MCF 10A (cell line): ENCODE results near the gene DPEP2. TPM values are rescaled to one million over a fixed set of nuclear protein-coding genes. Genes with fewer than 3 reads are reported as not detected.
A peak's percentile ranks its signal among the peaks of the same experiment; 100 is the strongest.
"Not testable (repeated sequence)": the region's sequence is repeated elsewhere in the genome, so short reads cannot be mapped to it uniquely, and the experiment has no call there.

ENCODE experiments used
- BruUV-seq: library from RNA; stranded (reverse); fragments of 400-500 nt; replicated peaks from 2 replicates; lab custom pipeline; 2021; lab: Mats Ljungman, UMichigan
- CTCF ChIA-PET: fragments of 300-600 bp; sonication (Branson Sonifier 250); formaldehyde crosslinking; extraction: SDS; loops from one replicate; lab custom pipeline; 2021; ENCODE audit warnings: antibody characterized with exemption, inconsistent platforms; lab: Yijun Ruan, JAX
- POLR2A ChIA-PET: fragments of 300-600, 350-650 bp; sonication (Branson Sonifier 250); formaldehyde crosslinking; extraction: SDS; loops from one replicate; lab custom pipeline; 2020; ENCODE audit warnings: antibody characterized with exemption, inconsistent platforms; lab: Yijun Ruan, JAX
- DNase-seq: peaks from one replicate; pipeline ENCODE4 v3.0.0-alpha.2; 2018; ENCODE audit not compliant: unreplicated experiment
- H3K27ac Mint-ChIP-seq: one replicate; pipeline ENCODE4 v1.8.0; 2022; ENCODE audit warnings: mild to moderate bottlenecking, low read depth, mixed read lengths; ENCODE audit not compliant: unreplicated experiment
- H3K27me3 Mint-ChIP-seq: one replicate; pipeline ENCODE4 v1.8.0; 2022; ENCODE audit warnings: mixed read lengths; ENCODE audit not compliant: insufficient read depth, unreplicated experiment
- H3K36me3 Mint-ChIP-seq: one replicate; pipeline ENCODE4 v1.8.0; 2022; ENCODE audit warnings: mild to moderate bottlenecking, moderate library complexity, mixed read lengths; ENCODE audit not compliant: insufficient read depth, unreplicated experiment
- H3K4me1 Mint-ChIP-seq: one replicate; pipeline ENCODE4 v1.8.0; 2022; ENCODE audit warnings: mixed read lengths; ENCODE audit not compliant: insufficient read depth, unreplicated experiment
- H3K4me3 Mint-ChIP-seq: one replicate; pipeline ENCODE4 v1.8.0; 2022; ENCODE audit warnings: mild to moderate bottlenecking, moderate library complexity, mixed read lengths; ENCODE audit not compliant: unreplicated experiment
- H3K9me3 Mint-ChIP-seq: one replicate; pipeline ENCODE4 v1.8.0; 2022; ENCODE audit warnings: mixed read lengths; ENCODE audit not compliant: unreplicated experiment
- intact Hi-C: fragments of 100-400 bp; cut with micrococcal nuclease; formaldehyde crosslinking; loops from 2 replicates; pipeline ENCODE4 v1.14.1; 2022
- total RNA-seq: library from RNA; stranded (reverse); gene quantifications from 2 replicates; pipeline ENCODE4 v1.2.3, GENCODE V29; 2022
- TF ChIP-seq, protein P1 (sequence below): fragments of 200-600 bp; IDR thresholded peaks from one replicate; pipeline ENCODE4 v1.8.0; 2022; ENCODE audit warnings: antibody characterized with exemption, mild to moderate bottlenecking; ENCODE audit not compliant: unreplicated experiment

Gene DPEP2
- total RNA-seq, 1 experiment from 2014 or later, result not detected

DNA sequence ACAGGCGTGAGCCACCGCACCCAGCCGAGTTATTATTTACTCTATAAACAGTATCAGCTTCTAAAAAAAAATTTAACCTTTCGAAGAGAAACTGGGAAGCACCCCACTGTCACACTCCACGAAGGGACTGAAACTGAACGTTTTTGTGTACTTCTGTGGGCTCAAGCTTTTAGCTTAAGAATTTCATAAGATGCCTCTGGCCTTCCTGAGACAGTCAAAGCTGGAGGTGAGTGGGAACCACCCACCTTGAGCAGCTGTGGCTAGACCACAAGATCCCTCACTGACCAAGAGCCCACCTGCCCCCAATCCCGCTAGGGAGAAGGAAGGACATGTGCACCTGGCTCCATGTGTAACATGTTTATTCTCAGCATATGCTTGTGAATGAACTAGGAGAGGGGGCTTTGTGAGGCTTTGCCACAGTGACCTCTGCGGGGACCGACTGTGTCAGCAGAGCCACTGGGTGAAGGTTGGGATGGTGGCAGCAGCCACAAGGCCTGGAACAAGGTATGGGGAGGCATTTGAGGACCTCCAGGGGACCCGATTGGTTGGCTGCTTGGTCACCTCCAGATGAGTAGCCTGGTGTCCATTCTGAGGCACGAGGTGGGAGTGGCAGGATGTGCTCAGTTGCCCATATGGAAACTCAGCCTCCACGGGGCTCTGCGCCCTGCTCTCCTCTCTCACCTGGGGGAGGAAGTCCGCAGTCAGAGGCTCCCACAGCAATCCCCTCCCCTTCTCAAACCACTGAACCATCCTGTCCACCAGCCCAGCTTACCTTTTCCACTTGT, 23.8 kb downstream of the DPEP2 start:
- CTCF ChIA-PET, result interaction anchor here (0.6 kb wide), 1 partner anchor 17 kb away, joined by 3 read pairs; no protein-coding TSS in a partner anchor
- no peak overlapping the region for H3K27ac Mint-ChIP-seq
- no peak for DNase-seq
- H3K9me3 Mint-ChIP-seq, result no peaks in the 10 kb centered on the region
- H3K4me1 Mint-ChIP-seq, result no peaks in the 10 kb centered on the region
- H3K36me3 Mint-ChIP-seq, result no peaks in the 10 kb centered on the region
- BruUV-seq, result no TSS peak
- no peaks in the 10 kb centered on the region for H3K27me3 Mint-ChIP-seq
- TF ChIP-seq, protein P1, sequence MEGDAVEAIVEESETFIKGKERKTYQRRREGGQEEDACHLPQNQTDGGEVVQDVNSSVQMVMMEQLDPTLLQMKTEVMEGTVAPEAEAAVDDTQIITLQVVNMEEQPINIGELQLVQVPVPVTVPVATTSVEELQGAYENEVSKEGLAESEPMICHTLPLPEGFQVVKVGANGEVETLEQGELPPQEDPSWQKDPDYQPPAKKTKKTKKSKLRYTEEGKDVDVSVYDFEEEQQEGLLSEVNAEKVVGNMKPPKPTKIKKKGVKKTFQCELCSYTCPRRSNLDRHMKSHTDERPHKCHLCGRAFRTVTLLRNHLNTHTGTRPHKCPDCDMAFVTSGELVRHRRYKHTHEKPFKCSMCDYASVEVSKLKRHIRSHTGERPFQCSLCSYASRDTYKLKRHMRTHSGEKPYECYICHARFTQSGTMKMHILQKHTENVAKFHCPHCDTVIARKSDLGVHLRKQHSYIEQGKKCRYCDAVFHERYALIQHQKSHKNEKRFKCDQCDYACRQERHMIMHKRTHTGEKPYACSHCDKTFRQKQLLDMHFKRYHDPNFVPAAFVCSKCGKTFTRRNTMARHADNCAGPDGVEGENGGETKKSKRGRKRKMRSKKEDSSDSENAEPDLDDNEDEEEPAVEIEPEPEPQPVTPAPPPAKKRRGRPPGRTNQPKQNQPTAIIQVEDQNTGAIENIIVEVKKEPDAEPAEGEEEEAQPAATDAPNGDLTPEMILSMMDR, result no peak
- intact Hi-C loops, result no loop called here
- no peak overlapping the region for H3K4me3 Mint-ChIP-seq
- POLR2A ChIA-PET, result interaction anchor here (1.1 kb wide), 1 partner anchor 9 kb away, joined by 5 read pairs; no protein-coding TSS in a partner anchor

DNA sequence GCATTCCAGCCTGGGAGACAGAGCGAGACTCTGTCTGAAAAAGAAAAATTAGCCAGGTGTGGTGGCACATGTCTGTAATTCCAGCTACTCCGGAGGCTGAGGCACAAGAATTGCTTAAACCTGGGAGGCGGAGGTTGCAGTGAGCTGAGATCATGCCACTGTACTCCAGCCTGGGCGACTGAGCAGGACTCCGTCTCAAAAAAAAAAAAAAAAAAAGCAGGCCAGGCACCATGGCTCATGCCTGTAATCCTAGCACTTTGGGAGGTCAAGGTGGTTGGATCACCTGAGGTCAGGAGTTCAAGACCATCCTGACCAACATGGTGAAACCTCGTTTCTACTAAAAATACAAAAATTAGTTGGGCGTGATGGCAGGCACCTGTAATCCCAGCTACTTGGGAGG, 27.0 kb downstream of the DPEP2 start:
- ChIA-PET POLR2A (interaction anchor here (0.7 kb wide), 1 partner anchor 13 kb away, joined by 3 read pairs; no protein-coding TSS in a partner anchor), CTCF (interaction anchor here (0.6 kb wide), 1 partner anchor 100 kb away, joined by 3 read pairs; no protein-coding TSS in a partner anchor)
- DNase-seq, H3K4me1 Mint-ChIP-seq, H3K9me3 Mint-ChIP-seq, H3K36me3 Mint-ChIP-seq, H3K27ac Mint-ChIP-seq, H3K27me3 Mint-ChIP-seq, intact Hi-C loops, H3K4me3 Mint-ChIP-seq, BruUV-seq: not testable (repeated sequence)

DNA sequence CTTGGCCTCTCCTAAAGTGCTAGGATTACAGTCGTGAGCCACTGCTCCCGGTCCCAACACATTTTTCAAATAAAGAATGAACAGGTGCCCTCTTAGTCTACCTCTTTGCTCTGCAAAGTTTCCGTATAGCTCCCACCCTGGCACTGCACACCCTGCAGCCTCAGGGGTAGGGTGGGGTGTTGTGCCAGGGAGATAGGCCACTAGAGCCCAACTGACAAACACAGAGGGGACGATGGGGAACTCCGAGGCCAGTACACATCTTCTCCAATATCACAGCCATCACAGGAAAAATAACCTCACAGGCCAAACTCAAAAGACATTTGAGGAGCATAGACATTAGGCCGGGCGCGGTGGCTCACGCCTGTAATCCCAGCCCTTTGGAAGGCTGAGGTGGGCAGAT, 28.2 kb downstream of the DPEP2 start:
- Mint-ChIP-seq H3K9me3 (no peaks in the 10 kb centered on the region), H3K27ac (no peak overlapping the region), H3K27me3 (no peaks in the 10 kb centered on the region), H3K4me3 (no peak overlapping the region), H3K4me1 (peaks cover 10% of the 10 kb centered on the region), H3K36me3 (no peaks in the 10 kb centered on the region)
- intact Hi-C loops, result no loop called here
- no TSS peak for BruUV-seq
- CTCF ChIA-PET, result interaction anchor here (0.6 to 1.4 kb wide), 2 partner anchors 23 to 102 kb away, joined by 3 to 4 read pairs; no protein-coding TSS in a partner anchor
- no peak for DNase-seq
- TF ChIP-seq, protein P1, result no peak
- POLR2A ChIA-PET, result interaction anchor here (0.7 to 1.6 kb wide), 3 partner anchors 10 to 172 kb away, joined by 3 to 5 read pairs (median 4); partner anchors contain the start of gene PSMB10

DNA sequence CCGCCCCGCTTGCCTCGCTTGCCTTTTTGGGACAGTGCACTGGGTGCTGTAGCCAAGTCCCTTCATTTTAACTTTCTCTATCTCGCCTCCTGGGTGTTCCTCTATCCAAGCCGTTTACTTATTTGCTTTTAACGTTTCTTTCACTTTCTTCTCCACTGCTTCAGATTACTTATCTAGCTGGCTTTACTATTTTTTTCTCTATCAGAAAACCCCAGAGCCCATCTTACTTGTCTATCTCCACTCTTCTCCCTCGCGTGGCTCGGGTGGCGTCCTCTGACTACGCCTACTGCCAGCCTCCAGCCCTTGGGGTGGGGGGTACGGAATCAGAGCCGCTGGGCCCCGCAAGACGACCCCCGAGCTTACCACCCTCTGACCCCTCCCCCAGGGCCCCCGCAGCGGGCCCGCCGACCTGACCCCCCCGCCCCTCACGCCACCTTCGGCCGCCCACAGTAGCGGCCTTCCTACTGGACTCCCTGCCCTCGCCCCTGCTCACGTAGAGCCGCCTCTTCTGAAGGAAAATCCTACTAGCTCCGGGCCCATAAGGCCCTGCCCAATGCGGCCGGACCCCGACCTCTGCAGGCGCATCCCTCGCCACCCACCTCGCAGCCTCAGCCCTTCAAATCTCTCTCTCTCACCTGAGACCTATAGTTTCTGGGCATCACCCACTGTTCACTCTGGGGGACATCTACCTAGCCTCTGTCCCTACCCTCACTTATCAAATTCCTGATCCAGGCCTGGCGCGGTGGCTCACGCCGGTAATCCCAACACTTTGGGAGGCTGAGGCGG, 29.8 kb downstream of the DPEP2 start:
- H3K36me3 Mint-ChIP-seq, result peaks cover 13% of the 10 kb centered on the region
- TF ChIP-seq, protein P1, result no peak
- H3K9me3 Mint-ChIP-seq, result no peaks in the 10 kb centered on the region
- no peak overlapping the region for H3K27ac Mint-ChIP-seq
- intact Hi-C loops, result loop anchor here (5.0 kb wide), 1 partner anchor 268 kb away; the partner anchor contains the start of gene ESRP2
- ChIA-PET POLR2A (interaction anchor here (0.6 to 5.0 kb wide), 6 partner anchors 8 to 803 kb away, joined by 3 to 40 read pairs (median 4); partner anchors contain the start of genes DDX28 and DUS2), CTCF (interaction anchor here (0.6 to 0.9 kb wide), 5 partner anchors 13 to 308 kb away, joined by 3 to 6 read pairs (median 4); no protein-coding TSS in a partner anchor)
- peaks cover 26% of the 10 kb centered on the region for H3K4me1 Mint-ChIP-seq
- no peak for DNase-seq
- peak overlapping the region; percentile 82 for H3K4me3 Mint-ChIP-seq
- H3K27me3 Mint-ChIP-seq, result no peaks in the 10 kb centered on the region
- BruUV-seq, result no TSS peak
